Adrenal gland (tissue), 5 donors: ENCODE results near the gene CHST8.

ENCODE experiments used
- CTCF ChIP-seq, 6 experiments: fragments of 450-650 bp in 4 of 6; fragments of 200-600 bp in 2 of 6; sonication (generic) in 1 of 6; IDR thresholded peaks; 1 replicate in 5 of 6; 2 replicates in 1 of 6; pipeline versions ENCODE4 v1.5.1 to v1.8.0; 2016 to 2021; ENCODE audit warnings: antibody characterized with exemption in 6 of 6, mild to moderate bottlenecking in 2 of 6, moderate library complexity in 1 of 6
- POLR2A ChIP-seq, 2 donors: fragments of 450-650 bp; IDR thresholded peaks; one replicate each; pipeline ENCODE4 v1.6.1; 2017; ENCODE audit warnings: antibody characterized with exemption in 2 of 2, mild to moderate bottlenecking in 2 of 2, moderate library complexity in 1 of 2
- donor health status: DM: no; HTN: no; CAD: no.

GRCh38 chr19:33653684-33654083, 31.9 kb downstream of the CHST8 start:
- TF ChIP-seq CTCF (IDR thresholded peaks at IDR 0.05) (no peak), POLR2A (IDR thresholded peaks at IDR 0.05) (no peak)
